Liver (tissue), 9 donors: ENCODE results near the gene OR5L2. TPM values are rescaled to one million over a fixed set of nuclear protein-coding genes. Genes with fewer than 3 reads are reported as not detected.

Experiments
- DNase-seq: peaks from one replicate; pipeline ENCODE4 v3.0.0-alpha.2; 2017; ENCODE audit warnings: low spot score
- H3K27ac ChIP-seq, 2 donors: one replicate each; pipeline ENCODE4 v1.7.0; 2013; ENCODE audit warnings: inconsistent platforms in 2 of 2, low read length in 2 of 2, control low read depth in 1 of 2, low read depth in 1 of 2, mild to moderate bottlenecking in 1 of 2
- H3K27me3 ChIP-seq, 4 donors: one replicate each; pipeline versions ENCODE4 v1.6.1 to v1.7.0; 2013; ENCODE audit warnings: low read length in 3 of 4, inconsistent platforms in 1 of 4, mild to moderate bottlenecking in 1 of 4, moderate library complexity in 1 of 4; ENCODE audit not compliant: control insufficient read depth in 4 of 4, insufficient read depth in 4 of 4
- H3K36me3 ChIP-seq, 4 donors: one replicate each; pipeline versions ENCODE4 v1.6.1 to v1.7.0; 2013; ENCODE audit warnings: low read length in 3 of 4, mild to moderate bottlenecking in 3 of 4, low read depth in 1 of 4, moderate library complexity in 1 of 4; ENCODE audit not compliant: control insufficient read depth in 4 of 4, insufficient read depth in 3 of 4
- H3K4me1 ChIP-seq, 4 donors: one replicate each; pipeline versions ENCODE4 v1.6.1 to v1.7.0; 2013; ENCODE audit warnings: low read length in 3 of 4, mild to moderate bottlenecking in 3 of 4, moderate library complexity in 1 of 4; ENCODE audit not compliant: control insufficient read depth in 4 of 4, insufficient read depth in 4 of 4
- H3K4me3 ChIP-seq, 3 donors: one replicate each; pipeline versions ENCODE4 v1.6.1 to v1.7.0; 2013; ENCODE audit warnings: low read length in 3 of 3, control low read depth in 1 of 3, low read depth in 1 of 3, mild to moderate bottlenecking in 1 of 3
- H3K9ac ChIP-seq, 2 donors: one replicate each; pipeline ENCODE4 v1.7.0; 2013; ENCODE audit warnings: low read length in 2 of 2, mild to moderate bottlenecking in 2 of 2, moderate library complexity in 2 of 2, control low read depth in 1 of 2, low read depth in 1 of 2
- H3K9me3 ChIP-seq, 4 donors: one replicate each; pipeline versions ENCODE4 v1.6.1 to v1.7.0; 2013; ENCODE audit warnings: low read length in 3 of 4; ENCODE audit not compliant: control insufficient read depth in 4 of 4
- ATF3 ChIP-seq: IDR thresholded peaks from 2 replicates; pipeline ENCODE4 v1.6.1; 2016; ENCODE audit warnings: antibody characterized with exemption
- CTCF ChIP-seq: fragments of 150-350 bp; IDR thresholded peaks from 2 replicates; pipeline ENCODE4 v1.5.1; 2017; ENCODE audit warnings: improper control_type of control experiment, low read depth, low read length; ENCODE audit not compliant: missing input control
- EGR1 ChIP-seq, 2 donors: IDR thresholded peaks; 2 replicates each; pipeline ENCODE4 v1.6.1; 2016 to 2018; ENCODE audit warnings: antibody characterized with exemption in 2 of 2, low read depth in 2 of 2
- FOXA1 ChIP-seq: IDR thresholded peaks from 2 replicates; pipeline ENCODE4 v1.6.1; 2016; ENCODE audit warnings: antibody characterized with exemption
- FOXA2 ChIP-seq: IDR thresholded peaks from 2 replicates; pipeline ENCODE4 v1.6.1; 2016; ENCODE audit warnings: antibody characterized with exemption
- GABPA ChIP-seq, 2 donors: IDR thresholded peaks in 1 of 2; conservative IDR thresholded peaks in 1 of 2; 2 replicates each; pipeline ENCODE4 v1.6.1; 2016; ENCODE audit warnings: antibody characterized with exemption in 2 of 2, mild to moderate bottlenecking in 1 of 2, moderate library complexity in 1 of 2
- HNF4A ChIP-seq, 2 donors: conservative IDR thresholded peaks; 2 replicates each; pipeline ENCODE4 v1.6.1; 2016; ENCODE audit warnings: antibody characterized with exemption in 2 of 2, mild to moderate bottlenecking in 2 of 2
- HNF4G ChIP-seq: IDR thresholded peaks from 2 replicates; pipeline ENCODE4 v1.6.1; 2016; ENCODE audit warnings: antibody characterized with exemption
- JUND ChIP-seq, 2 donors: IDR thresholded peaks; 2 replicates each; pipeline ENCODE4 v1.6.1; 2016; ENCODE audit warnings: antibody characterized with exemption in 2 of 2
- MAX ChIP-seq: IDR thresholded peaks from 2 replicates; pipeline ENCODE4 v1.6.1; 2016; ENCODE audit warnings: antibody characterized with exemption
- NR2F2 ChIP-seq: IDR thresholded peaks from 2 replicates; pipeline ENCODE4 v1.6.1; 2016; ENCODE audit warnings: antibody characterized with exemption
- RAD21 ChIP-seq, 2 donors: IDR thresholded peaks; 2 replicates each; pipeline ENCODE4 v1.6.1; 2016; ENCODE audit warnings: antibody characterized with exemption in 2 of 2, mild to moderate bottlenecking in 2 of 2
- REST ChIP-seq: IDR thresholded peaks from 2 replicates; pipeline ENCODE4 v1.6.1; 2016; ENCODE audit warnings: antibody characterized with exemption, mild to moderate bottlenecking
- RXRA ChIP-seq, 2 donors: IDR thresholded peaks; 2 replicates each; pipeline ENCODE4 v1.6.1; 2017 to 2018; ENCODE audit warnings: antibody characterized with exemption in 2 of 2, mild to moderate bottlenecking in 1 of 2
- SP1 ChIP-seq: IDR thresholded peaks from 2 replicates; pipeline ENCODE4 v1.6.1; 2018; ENCODE audit warnings: antibody characterized with exemption, mild to moderate bottlenecking
- TAF1 ChIP-seq: conservative IDR thresholded peaks from 2 replicates; pipeline ENCODE4 v1.6.1; 2016; ENCODE audit warnings: antibody characterized with exemption, mild to moderate bottlenecking
- YY1 ChIP-seq: IDR thresholded peaks from 2 replicates; pipeline ENCODE4 v1.6.1; 2016; ENCODE audit warnings: antibody characterized with exemption, mild to moderate bottlenecking
- ZBTB33 ChIP-seq: IDR thresholded peaks from 2 replicates; pipeline ENCODE4 v1.6.1; 2016; ENCODE audit warnings: antibody characterized with exemption
- WGBS: extraction: QIAGEN DNeasy Blood & Tissue Kit; methylation state at CpG from one replicate; pipeline ENCODE4 v1.1.7; 2013; 5-methylcytosine and 5-hydroxymethylcytosine counted together
- polyA plus RNA-seq, 2 donors: library from polyadenylated mRNA; stranded (reverse) in 1 of 2; unstranded in 1 of 2; fragments of 200-250 nt in 1 of 2; fragments of >200 nt in 1 of 2; fragmentation: Nextera tagmentation in 1 of 2; extraction: Ambion mirVana in 1 of 2; gene quantifications; one replicate each; pipeline versions ENCODE4 v1.2.1 to v1.2.3, GENCODE V29; 2013 to 2015
- total RNA-seq, 2 donors: library from RNA; depleted of rRNA; stranded (reverse); fragments of >200 nt; gene quantifications; one replicate each; pipeline ENCODE4 v1.2.3, GENCODE V29; 2014
- donor health status: healthy.
- donor health status: healthy.
- donor health status: healthy.
- donor health status: healthy.
- donor health status: healthy.

Gene OR5L2
- total and polyA plus RNA-seq, 4 donors, result not detected

- TF ChIP-seq ZBTB33, result no peak
- no peak for TF ChIP-seq REST
- no peak for TF ChIP-seq HNF4G
- no peak for TF ChIP-seq HNF4A (conservative IDR thresholded peaks at IDR 0.05)
- TF ChIP-seq ATF3, result no peak
- TF ChIP-seq TAF1, result no peak
- H3K9me3 ChIP-seq, result no peaks in the 10 kb centered on the region
- H3K9ac ChIP-seq, result no peak within 1 kb of the TSS
- DNase-seq, result no peak
- no peaks in the 10 kb centered on the region for H3K27me3 ChIP-seq
- H3K27ac ChIP-seq, result no peak within 1 kb of the TSS
- H3K4me3 ChIP-seq, result no peak within 1 kb of the TSS
- 65% methylated on average over 1 of the region's 1 CpG for WGBS
- no peaks in the 10 kb centered on the region for H3K36me3 ChIP-seq
- H3K4me1 ChIP-seq, result no peaks in the 10 kb centered on the region
These were observed 16.0 kb upstream of the OR5L2 start, which contains the start of gene OR5L1 for GRCh38 chr11:55811067-55811466. Gene OR5L1 (plus strand): TSS chr11:55811367. CDS start chr11:55811467, 100 bp downstream.

GRCh38 chr11:55819330-55819729, 7.7 kb upstream of the OR5L2 start, which contains the start of gene OR5D18:
Gene OR5D18 (plus strand): TSS chr11:55819630. CDS start chr11:55819630, 0 bp downstream.
- WGBS, result 76% methylated on average over 5 of the region's 5 CpGs
- H3K4me1 ChIP-seq, result no peaks in the 10 kb centered on the region
- DNase-seq, result no peak
- H3K27me3 ChIP-seq, result no peaks in the 10 kb centered on the region
- H3K4me3 ChIP-seq, result no peak within 1 kb of the TSS
- no peak within 1 kb of the TSS for H3K27ac ChIP-seq
- H3K36me3 ChIP-seq, result no peaks in the 10 kb centered on the region
- H3K9me3 ChIP-seq, result no peaks in the 10 kb centered on the region
- H3K9ac ChIP-seq, result no peak within 1 kb of the TSS
- TF ChIP-seq GABPA (IDR thresholded peaks at IDR 0.05 in 1 of 2, conservative IDR thresholded peaks at IDR 0.05 in 1 of 2) (no peak), ZBTB33 (no peak), REST (no peak), RXRA (IDR thresholded peaks at IDR 0.05) (no peak), SP1 (no peak), NR2F2 (no peak), FOXA2 (no peak), HNF4G (no peak), MAX (no peak), YY1 (no peak), TAF1 (no peak), ATF3 (no peak), EGR1 (IDR thresholded peaks at IDR 0.05; ENCODE audit: low read depth in 2 of 2) (no peak), RAD21 (IDR thresholded peaks at IDR 0.05) (no peak), FOXA1 (no peak), CTCF (no peak), JUND (IDR thresholded peaks at IDR 0.05) (no peak), HNF4A (conservative IDR thresholded peaks at IDR 0.05) (no peak)
